Adipose tissue (tissue), 3 donors: ENCODE data around the gene NCEH1. TPM values are rescaled to one million over a fixed set of nuclear protein-coding genes. Genes with fewer than 3 reads are reported as not detected.
"Not testable (repeated sequence)": the region's sequence is repeated elsewhere in the genome, so short reads cannot be mapped to it uniquely, and the experiment has no call there.

ENCODE experiments used
- H3K27ac ChIP-seq: one replicate; pipeline ENCODE4 v1.5.1; 2013; ENCODE audit warnings: low read depth, low read length
- WGBS, 3 donors: extraction: QIAGEN DNeasy Blood & Tissue Kit; methylation state at CpG; one replicate each; pipeline ENCODE4 v1.1.7; 2013; 5-methylcytosine and 5-hydroxymethylcytosine counted together
- polyA plus RNA-seq, 3 donors: library from polyadenylated mRNA; stranded (reverse); fragments of 200-250 nt; gene quantifications; one replicate each; pipeline ENCODE4 v1.2.3, GENCODE V29; 2013
- donor health status: healthy with polysubstance abuse.
- donor health status: Bipolar disorder and iron deficiency.
- donor health status: healthy.

NCEH1 gene, protein sequence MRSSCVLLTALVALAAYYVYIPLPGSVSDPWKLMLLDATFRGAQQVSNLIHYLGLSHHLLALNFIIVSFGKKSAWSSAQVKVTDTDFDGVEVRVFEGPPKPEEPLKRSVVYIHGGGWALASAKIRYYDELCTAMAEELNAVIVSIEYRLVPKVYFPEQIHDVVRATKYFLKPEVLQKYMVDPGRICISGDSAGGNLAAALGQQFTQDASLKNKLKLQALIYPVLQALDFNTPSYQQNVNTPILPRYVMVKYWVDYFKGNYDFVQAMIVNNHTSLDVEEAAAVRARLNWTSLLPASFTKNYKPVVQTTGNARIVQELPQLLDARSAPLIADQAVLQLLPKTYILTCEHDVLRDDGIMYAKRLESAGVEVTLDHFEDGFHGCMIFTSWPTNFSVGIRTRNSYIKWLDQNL
- 1 to 10 TPM; 2.0 to 3.0 (median 2.2) TPM for polyA plus RNA-seq

DNA sequence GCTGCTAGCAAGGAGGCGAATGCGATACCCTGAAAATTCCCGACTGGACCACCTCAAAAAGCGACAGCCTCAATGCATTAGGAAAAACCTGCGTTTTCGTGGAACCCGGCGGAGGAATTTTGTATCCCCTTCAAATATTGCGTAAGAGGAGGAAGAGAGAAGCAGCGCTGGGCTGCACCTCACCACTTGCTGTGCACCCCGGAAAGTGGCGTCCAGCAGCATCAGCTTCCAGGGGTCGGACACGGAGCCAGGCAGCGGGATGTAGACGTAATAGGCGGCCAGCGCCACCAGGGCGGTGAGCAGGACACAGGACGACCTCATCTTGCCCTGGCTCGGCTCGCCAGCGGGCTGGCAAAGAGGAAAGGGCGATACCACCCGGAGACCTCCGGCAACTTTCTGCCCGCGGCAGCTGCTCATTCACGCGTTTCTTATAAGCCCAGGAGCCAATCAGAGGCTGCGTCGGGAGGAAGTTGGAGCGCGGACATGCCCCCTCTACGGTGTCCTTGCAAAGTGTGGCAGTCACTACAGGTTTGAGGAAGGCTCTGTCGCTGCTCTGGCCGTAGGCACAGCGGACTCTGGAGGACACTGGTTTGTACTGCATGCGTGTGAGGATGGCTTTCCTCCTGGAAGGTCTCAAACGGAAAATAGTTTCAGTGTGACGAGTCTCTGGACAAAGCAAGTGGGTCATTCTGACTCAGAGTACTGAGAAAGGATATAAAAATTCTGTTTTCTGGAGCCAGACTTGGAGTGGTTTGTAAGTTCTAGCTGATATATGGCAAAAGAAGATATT lies at the start of gene NCEH1:
Gene NCEH1, minus strand, starts transcription at position 404 of the 790 bp plus-strand sequence. Its CDS starts 83 bp downstream, at position 321.
- H3K27ac ChIP-seq: peak within 1 kb of the TSS; percentile 15
- 0% methylated on average over 41 of the region's 41 CpGs for WGBS, 3 donors

DNA sequence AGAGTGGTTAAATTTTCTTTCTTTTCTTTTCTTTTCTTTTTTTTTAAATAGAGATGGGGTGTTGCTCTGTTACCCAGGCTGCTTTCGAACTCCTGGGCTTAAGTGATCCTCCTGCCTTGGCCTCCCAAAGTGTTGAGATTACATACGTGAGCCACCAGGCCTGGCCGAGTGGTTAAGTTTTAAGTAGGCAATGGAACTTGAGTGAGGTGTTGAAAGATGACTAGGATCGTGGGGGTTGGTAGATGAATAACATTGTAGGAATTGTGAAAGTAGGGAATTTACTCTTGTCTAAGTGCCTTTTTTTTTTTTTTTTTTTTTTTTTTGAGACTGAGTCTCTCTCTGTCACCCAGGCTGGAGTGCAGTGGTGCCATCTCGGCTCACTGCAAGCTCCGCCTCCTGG lies 49.5 kb upstream of the NCEH1 start:
- WGBS, 3 donors: 96 to 97% (median 96%) methylated on average over 6 of the region's 6 CpGs
- not testable (repeated sequence) for H3K27ac ChIP-seq

- no peak overlapping the region for H3K27ac ChIP-seq
- 97 to 100% (median 100%) methylated on average over 1 of the region's 1 CpG for WGBS, 3 donors
Measured at GRCh38 chr3:172753125-172753524, 42.3 kb upstream of the NCEH1 start.

- H3K27ac ChIP-seq: no peak overlapping the region
- 66 to 95% (median 70%) methylated on average over 1 of the region's 1 CpG for WGBS, 3 donors
Measured at GRCh38 chr3:172752651-172753050, 41.8 kb upstream of the NCEH1 start.

- H3K27ac ChIP-seq: no peak overlapping the region
- WGBS, 3 donors: 1% methylated on average over 14 of the region's 14 CpGs
Measured at GRCh38 chr3:172751175-172751704, 40.4 kb upstream of the NCEH1 start.

DNA sequence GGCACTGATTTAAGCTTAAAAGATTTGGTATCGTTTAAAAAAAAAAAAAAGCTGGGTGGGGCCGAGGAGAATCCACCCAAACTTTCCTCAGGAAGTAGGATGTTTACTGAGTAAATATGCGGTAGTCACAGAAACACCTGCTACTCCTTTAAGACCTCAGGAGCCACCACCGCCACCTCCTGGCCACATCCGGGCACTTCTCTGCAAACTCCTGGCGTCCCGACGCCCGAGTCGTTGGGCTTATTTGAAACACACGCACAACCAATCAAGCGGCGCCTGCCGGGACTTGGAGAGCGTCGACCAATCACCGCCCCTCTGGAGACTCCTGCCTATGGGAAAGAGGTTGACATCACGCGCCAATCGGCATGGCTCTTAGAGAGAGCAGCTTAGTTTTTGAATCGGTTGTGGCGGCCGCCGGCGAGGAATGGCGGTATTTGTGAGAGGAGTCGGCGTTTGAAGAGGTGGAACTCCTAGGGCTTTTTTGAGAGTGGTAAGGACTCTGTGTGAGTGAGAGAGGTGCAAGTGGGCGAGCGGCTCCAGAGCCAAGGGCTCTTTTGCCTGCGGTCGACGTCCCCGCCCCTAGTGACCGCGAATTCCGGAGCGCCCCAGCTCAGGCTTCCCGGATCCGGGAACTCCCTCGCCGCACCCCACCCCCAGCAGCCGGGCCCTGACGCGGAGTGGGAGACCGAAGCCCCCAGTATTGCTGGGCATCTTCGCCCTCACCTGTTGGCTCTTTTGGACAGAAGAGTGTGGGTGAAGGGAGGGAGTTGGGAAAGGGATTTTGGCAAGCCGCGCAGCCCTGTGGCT lies 39.7 kb upstream of the NCEH1 start, which contains the start of gene ECT2:
Gene ECT2, plus strand, starts transcription at position 359 of the 807 bp plus-strand sequence. CDS start 3,805 bp downstream, outside the sequence.
- 0% methylated on average over 49 of the region's 49 CpGs for WGBS, 3 donors
- H3K27ac ChIP-seq: no peak within 1 kb of the TSS

GRCh38 chr3:172750069-172750367 lies 39.2 kb upstream of the NCEH1 start:
- no peak overlapping the region for H3K27ac ChIP-seq
- 11 to 15% (median 14%) methylated on average over 9 of the region's 9 CpGs for WGBS, 3 donors

DNA sequence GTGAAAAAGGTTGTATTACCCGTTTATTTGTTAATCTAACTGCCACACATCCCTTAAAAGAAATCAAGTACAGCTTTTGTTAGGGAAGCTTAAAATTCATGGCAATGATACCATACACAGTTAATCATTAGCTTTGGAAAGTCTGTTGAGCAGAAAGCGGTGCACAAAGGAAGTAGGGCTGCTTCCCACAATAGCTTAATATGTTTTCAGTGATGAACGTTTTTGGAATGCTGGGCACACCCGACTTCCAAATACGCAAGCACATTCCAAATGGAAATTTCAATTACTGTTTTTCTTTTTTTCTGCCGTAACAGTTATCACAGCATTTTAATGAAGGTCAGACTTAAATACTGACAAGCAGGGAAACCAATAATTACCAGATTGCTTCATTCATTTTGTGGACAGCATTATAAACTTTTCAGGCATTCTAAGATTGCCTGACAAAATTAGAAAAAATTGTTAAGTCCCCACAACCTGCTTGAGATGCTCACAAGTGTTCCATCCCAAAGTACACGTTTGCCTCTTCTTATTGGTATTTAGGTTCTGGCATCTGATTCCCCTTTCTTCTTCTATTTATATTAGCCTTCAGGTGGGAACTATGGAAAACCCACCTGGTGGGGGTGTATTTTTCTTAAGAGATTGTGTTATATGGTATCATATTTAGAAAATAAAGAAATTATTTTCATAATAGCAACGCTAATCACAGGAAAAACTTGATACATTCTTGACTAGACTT lies 38.5 kb upstream of the NCEH1 start:
- no peak overlapping the region for H3K27ac ChIP-seq
- 13 to 34% (median 30%) methylated on average over 8 of the region's 8 CpGs for WGBS, 3 donors

GRCh38 chr3:172746475-172746874 lies 35.6 kb upstream of the NCEH1 start:
- no peak overlapping the region for H3K27ac ChIP-seq
- 58 to 69% (median 61%) methylated on average over 2 of the region's 2 CpGs for WGBS, 3 donors

DNA sequence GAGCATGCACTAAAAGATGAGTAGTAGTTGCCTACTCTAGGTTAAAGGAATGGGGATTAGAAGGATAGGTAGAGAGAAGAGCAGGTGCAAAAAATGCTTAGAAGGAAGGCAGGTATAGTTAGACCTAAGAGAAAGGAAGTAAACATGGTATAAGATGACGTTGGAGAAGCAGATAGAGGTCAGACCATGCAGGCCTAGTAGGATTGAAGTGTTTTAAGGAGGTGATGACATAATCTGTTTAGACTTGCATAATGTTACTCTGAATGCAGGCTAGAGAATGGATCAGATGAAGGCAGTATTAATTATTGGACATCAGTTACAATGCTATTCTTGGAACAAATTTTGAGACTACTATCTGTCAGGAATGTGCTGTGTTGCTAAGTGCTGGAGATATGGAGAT lies 28.6 kb upstream of the NCEH1 start:
- 31 to 36% (median 35%) methylated on average over 1 of the region's 1 CpG for WGBS, 3 donors
- no peak overlapping the region for H3K27ac ChIP-seq

GRCh38 chr3:172735014-172735413 lies 24.1 kb upstream of the NCEH1 start:
- no peak overlapping the region for H3K27ac ChIP-seq
- 90 to 95% (median 93%) methylated on average over 2 of the region's 2 CpGs for WGBS, 3 donors

- 52 to 65% (median 62%) methylated on average over 1 of the region's 1 CpG for WGBS, 3 donors
- H3K27ac ChIP-seq: no peak overlapping the region
Measured at GRCh38 chr3:172726380-172726779, 15.5 kb upstream of the NCEH1 start.

DNA sequence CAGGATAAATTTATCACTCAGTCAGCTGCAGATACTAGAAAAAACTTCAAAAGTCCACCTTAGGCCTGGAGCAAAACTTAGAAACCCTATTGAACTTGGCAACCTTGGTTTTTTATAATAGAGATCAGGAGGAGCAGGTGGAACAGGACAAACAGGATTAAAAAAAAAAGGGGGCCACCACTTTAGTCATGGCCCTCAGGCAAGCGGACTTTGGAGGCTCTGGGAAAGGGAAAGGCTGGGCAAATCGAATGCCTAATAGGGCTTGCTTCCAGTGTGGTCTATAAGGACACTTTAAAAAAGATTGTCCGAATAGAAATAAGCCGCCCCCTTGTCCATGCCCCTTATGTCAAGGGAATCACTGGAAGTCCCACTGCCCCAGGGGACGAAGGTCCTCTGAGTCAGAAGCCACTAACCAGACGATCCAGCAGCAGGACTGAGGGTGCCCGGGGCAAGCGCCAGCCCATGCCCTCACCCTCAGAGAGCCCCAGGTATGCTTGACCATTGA lies 11.7 kb upstream of the NCEH1 start:
- 71 to 89% (median 83%) methylated on average over 8 of the region's 8 CpGs for WGBS, 3 donors
- H3K27ac ChIP-seq: not testable (repeated sequence)

DNA sequence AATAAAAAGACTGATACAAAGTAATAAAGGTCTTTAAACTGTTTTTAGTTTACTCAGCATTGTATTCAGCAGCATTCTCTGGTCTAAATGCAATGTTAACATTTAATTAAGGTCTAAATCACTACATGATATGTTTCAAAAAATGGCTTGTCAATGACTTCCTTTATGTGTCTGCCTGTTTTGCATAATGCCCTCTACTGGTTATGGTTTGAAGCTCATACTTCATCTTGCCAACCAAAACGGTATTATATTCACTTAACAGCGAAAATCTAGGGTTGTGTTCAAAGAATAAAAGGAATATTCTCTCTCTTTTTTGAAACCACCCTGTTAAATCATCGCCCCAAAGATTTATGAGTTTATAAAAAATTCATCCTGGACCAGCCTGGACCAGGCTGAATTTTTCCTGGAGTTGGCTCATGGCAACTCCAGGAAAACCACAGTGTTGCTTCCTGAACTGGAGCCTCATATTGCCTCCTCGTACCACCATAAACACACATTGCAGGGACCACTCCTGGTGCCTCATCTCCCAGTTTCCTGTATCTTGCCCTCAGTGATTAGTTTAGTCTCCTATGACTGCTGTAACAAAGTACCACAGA lies 6.7 kb upstream of the NCEH1 start:
- no peak overlapping the region for H3K27ac ChIP-seq
- 71 to 82% (median 77%) methylated on average over 4 of the region's 4 CpGs for WGBS, 3 donors

GRCh38 chr3:172716476-172716875 lies 5.6 kb upstream of the NCEH1 start:
- WGBS, 3 donors: 31 to 72% (median 37%) methylated on average over 5 of the region's 5 CpGs
- H3K27ac ChIP-seq: no peak overlapping the region

DNA sequence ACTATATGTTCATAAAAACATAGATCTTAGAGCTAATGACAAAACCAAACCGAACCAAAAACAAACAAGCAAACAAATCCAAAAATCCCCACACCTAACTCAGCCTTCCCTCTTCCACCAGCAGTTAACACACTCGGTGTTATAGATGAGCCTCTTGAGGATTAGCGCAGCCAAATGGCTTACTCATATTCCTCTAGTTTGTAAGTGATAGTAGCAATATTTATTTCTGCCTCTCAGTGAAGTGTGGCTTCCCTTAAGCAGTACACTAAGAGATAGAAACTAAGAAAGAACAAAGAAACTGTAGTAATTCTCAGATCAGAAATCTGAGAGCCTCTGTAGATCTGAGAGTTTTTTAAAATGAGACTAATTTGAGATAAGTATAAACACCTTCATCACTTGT lies 2.4 kb upstream of the NCEH1 start:
- 64 to 70% (median 64%) methylated on average over 3 of the region's 3 CpGs for WGBS, 3 donors
- H3K27ac ChIP-seq: no peak overlapping the region

- peak overlapping the region; percentile 0 for H3K27ac ChIP-seq
- WGBS, 3 donors: 18 to 25% (median 20%) methylated on average over 2 of the region's 2 CpGs
Measured at GRCh38 chr3:172711454-172711795, 558 bp upstream of the NCEH1 start.
